ENCODE data around the gene SSR2.
"Not testable (repeated sequence)": the region's sequence is repeated elsewhere in the genome, so short reads cannot be mapped to it uniquely, and the experiment has no call there.

SSR2 gene

DNA sequence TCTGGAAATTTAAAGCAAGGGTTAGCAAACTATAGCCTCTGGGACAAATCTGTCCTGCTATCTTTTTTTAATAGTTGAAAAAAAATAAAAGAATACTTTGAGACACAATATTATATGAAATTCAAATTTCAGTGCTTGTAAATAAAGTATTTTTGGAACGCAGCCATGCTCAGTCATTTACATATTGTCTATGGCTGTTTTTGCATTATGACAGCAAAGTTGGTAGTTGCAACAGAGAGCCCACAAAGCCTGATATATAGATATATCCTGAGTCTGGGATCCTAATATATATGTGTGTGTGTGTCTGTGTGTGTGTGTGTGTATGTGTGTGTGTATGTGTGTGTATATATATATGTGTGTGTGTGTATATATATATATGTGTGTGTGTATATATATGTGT lies 20.8 kb downstream of the SSR2 start:
- in situ Hi-C loops (cut with HindIII; ENCODE audit: low sequenced_read_pairs) = no loop called here

DNA sequence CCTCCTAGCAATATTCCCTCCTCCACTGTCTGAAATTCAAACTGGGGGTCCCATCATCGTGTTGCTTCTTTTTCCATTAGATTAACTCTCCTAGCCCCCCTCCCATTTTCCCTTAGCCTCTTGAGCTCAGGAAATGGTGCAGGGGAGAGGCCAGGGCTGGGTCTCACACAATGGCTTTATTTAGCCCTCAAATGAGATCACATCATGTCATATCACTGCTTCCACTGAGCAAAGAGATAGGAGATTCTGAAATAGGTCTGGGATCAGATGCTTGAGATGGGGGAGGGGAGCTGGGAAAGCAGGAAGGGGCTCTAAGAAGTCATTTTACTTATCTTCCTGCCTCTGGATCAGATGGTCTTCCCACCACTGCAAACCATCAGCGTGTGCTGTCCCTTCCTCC lies 24.6 kb downstream of the SSR2 start:
- in situ Hi-C loops (cut with HindIII; ENCODE audit: low sequenced_read_pairs) = no loop called here

DNA sequence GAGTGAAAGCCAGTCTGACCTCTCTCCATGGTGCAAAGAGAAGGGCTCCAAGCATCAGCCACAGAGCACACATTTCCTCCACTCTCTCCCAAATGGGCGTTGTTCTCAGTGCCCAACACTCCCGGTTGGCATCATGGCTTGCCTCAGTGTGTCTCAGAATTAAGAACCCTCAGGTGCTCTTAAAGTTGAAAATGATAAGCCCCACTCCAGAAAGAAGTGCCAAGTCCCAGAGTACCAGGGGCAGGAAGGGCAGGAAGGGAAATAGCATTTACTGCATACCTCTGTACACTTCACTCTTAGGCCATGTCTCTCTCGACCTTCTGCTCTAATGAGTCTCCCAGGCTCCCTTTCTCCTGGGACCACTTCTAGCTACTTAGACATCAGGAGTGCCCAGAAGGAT lies 27.2 kb downstream of the SSR2 start:
- in situ Hi-C loops (cut with HindIII; ENCODE audit: low sequenced_read_pairs) = no loop called here

DNA sequence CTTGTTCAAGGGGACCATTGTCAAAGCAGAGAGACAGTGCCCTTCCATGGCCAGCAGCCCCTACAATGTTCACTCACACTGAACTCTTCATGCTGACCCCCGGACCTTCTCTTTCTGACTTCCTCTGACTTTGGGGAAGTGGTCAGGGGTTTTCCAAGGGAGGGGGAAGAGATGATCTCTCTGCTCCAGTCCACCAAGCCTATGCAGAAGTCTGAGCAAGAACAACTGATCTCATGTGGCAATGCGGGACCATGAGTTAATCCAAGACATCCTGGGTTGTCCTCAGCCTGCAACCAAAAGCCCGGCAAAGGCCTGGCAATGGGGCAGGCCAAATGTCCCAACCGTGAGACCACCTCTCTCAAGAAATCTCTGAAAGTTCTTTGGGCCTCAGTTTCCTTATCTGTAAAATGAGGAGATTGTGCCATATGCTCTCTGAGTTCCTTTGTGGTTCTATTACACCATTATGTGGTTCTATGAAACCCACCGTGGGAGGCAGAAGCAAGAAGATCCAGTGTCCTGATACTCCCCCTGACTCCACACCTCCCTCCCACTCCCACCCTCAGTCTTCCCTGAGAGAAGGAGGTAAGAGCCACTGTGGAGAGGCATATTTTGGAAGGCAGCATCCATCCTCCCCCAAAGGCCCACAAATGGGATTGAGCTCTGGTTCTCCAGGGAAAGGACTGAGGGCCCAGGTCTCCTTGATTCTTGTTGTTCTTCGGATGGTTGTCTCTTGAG lies 30.6 kb downstream of the SSR2 start:
- in situ Hi-C loops (cut with HindIII; ENCODE audit: low sequenced_read_pairs) = no loop called here

DNA sequence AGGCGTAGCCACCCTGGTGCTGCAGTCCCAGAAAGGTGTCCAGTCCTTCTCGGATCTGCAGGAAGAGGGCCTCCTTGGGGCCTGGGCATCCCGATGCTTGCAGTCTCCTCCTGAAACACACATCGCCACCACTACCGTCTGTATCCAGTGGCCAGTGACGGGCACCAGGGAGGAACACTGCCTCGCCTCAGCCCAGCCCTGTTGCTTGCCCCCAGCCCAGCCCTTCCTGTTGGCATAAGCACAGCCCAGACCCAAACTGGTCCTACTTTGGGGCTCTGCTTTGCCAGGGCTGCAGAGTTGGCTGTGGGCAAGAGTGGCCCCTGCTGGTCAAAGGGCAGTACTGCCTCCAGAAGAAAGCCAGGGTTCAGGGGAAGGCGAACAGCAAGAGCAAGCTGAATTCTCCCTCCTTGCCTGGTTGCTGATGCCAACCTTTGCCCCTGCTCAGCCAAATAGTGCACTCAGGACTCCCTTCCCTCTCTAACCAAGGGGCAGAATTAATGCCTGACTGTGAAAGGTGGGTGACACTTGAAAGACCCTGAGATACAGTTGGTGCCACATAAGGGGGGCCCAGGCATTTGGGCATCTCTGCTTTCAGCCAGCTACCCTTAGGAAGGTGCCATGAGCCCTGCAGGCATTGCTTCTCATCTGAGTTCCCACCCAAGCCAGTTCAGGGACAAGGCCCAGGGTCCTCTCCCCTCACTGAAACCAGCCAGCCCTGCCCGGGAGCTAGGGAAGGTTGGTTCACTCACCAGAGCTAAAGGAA lies 31.3 kb downstream of the SSR2 start:
- in situ Hi-C loops (cut with HindIII; ENCODE audit: low sequenced_read_pairs) = no loop called here

DNA sequence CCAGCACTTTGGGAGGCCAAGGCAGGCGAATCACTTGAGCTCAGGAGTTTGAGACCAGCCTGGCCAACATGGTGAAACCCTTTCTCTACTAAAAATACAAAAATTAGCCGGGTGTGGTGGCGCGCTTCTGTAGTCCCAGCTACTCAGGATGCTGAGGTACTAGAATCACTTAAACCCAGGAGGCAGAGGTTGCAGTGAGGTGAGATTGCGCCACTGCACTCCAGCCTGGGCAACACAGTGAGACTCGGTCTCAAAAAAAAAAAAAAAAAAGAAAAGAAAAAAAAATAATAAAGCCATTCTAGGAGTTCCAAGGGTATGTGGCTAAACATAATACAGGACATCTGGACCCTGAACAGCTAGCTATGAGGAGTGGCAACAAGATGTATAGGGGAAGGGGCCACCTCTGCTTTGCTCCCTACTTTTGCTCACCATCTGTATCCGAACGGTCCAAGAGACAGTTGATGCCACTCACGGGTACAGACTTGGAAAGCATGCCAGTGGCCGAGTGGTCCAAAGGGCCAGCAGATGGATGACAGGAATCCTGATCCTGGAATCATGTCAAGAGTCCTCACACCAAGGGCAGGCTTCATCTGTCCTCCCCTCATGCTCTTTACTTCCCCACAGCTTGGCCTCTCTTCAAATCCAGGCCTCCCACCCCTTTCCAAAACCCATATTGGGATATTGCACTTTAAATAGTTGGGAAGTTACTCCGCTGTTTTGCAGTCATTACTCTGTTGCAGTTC lies 35.7 kb downstream of the SSR2 start:
- in situ Hi-C loops (cut with HindIII; ENCODE audit: low sequenced_read_pairs) = not testable (repeated sequence)

DNA sequence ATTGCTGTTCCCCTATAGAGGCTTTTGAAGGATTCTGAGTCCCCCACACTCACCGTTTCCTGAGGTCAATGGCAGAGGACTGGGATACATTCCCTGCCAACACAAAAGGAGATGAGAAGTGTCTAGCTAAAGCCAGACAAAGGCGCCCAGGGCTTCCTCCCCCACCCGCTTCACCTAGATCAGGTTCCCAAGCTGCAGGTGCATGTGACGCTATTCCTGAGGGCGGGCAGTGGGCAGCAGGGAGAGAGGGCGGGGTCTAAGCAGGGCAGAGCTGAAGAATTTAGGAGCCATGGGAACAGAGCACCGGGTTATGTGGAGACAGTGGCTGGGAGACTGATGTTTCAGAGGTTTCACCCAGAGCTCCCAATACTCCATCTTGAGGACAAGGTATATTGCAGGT lies 36.4 kb downstream of the SSR2 start:
- in situ Hi-C loops (cut with HindIII; ENCODE audit: low sequenced_read_pairs) = no loop called here

DNA sequence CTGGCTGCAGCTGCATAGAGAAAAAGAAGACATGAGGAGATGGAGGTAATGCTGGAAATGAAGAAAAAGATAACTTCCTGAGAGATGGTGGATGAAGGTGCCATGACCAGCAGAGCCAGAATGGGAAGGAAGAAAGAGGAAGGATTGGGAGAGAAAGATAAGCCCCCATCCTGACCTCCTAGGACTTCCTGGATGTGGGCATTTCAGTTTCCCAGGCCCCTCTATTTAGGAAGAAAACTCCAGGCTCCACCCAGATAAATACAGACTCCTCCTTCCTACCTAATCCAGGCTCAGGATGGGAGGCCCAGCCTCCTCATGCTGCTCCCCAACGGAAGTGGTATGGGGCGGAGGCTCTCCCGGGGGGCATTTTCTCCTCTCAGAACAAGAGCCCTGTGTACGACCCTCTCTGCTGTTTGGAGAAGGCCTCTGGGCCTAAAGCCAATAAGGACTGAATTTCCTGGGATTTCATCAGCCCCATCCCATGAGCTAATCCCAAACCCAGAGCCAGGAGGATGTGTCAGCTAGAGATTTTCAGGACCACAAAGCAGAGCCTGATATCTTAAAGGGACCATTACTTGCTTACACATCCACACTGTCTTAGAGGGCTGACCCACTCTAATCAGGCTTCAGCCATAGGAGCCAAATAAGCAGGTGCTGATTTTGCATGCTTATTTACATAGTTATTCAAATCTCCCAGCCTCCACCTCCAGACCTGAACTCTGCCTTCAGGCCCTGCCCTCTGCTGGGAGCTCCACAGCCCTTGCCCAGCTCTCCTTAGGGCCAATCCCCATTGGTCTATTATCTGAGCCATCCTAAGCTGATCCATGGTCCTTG lies 37.3 kb downstream of the SSR2 start:
- in situ Hi-C loops (cut with HindIII; ENCODE audit: low sequenced_read_pairs) = no loop called here

DNA sequence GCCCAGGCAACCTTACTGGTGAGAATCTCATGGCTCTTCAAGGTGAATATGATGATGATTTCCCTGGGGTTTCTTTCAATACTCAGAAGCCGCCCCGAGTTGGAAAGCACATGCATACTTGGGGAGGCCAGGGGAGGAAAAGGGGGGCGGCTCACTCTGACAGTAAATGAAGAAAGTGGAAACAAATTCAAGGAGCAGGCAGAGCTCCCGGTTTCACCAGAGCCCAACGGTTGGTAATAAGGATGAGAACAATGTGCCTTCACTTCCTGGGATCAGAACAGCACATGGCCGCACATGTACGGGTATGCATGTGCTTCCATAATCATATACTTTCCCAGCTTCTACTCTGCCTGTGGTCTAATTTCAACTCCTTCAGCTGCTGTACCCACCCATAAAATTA lies 38.6 kb downstream of the SSR2 start:
- in situ Hi-C loops (cut with HindIII; ENCODE audit: low sequenced_read_pairs) = no loop called here

DNA sequence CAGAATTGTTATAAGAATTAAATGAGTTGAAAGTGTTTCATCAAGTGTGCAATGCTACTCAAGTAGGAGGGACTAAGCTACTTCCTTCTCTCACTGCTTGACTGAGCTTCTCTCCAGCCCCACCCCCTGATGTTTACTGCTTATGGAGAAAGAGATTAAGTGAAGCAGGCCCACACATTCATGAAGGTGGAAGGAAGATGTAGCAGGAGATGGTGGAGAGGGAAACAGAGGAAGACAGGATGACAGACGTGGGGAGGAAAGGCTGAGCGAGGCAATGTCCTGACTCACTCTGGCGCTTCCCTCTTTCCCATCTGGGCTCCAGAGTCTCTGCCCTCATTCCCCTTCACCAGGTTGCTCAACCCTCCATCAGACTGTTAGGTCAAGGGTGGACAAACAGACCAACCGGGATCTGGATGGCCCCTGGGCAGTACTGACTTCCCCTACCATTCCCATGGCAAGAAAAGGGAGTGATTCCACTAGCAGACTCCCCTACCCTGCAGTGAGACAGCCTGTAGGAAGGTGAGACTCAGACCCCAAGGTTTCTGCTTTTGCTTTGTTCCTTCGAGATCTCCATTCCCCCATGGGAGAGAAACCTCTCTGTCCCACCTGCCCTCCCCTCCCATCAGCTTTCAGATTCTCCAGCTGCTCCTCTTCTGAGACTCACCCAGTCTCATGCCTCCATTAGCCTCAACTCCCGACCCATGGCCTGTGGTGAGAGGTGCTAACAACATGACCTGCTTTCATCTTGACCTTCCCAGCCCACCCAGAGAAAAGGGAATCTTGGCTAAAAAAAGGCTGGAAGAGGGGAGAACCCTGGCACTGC lies 39.3 kb downstream of the SSR2 start:
- in situ Hi-C loops (cut with HindIII; ENCODE audit: low sequenced_read_pairs) = no loop called here

DNA sequence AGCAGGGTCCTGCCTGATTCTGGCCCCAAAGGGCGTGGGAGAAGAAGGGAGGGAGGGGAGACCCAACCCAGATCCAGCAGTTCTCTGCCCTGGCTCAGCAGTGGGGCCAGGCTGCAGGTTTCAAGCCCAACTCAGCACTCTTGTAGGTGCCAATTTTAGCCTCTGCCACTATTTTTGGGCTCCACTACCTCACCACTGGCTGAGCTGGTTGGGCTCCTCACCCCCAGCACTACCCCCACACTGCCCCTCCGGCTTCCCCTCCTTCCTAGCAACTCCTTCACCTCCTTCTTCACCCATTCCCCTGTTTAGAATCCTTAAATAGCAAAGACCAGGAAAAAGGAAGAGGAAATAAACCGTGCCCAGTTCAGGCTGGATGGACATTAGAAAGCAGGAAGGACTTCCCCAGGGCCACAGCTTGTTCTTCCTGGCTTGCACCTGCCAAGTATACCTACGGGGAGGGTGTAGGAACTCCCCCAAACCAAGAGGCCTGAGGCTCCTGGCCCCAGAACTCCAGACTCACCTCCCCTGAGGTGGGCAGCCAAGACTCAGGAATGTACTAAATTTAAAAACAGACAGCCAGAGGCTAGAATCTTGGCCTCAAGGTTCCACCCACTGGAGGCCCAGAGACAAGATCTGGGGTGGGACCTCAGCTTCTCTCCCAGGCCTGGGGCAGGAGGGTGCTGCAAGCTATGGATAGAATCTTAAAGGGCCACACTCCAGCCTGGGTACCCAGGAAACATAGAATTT lies 41.0 kb downstream of the SSR2 start:
- in situ Hi-C loops (cut with HindIII; ENCODE audit: low sequenced_read_pairs) = no loop called here

DNA sequence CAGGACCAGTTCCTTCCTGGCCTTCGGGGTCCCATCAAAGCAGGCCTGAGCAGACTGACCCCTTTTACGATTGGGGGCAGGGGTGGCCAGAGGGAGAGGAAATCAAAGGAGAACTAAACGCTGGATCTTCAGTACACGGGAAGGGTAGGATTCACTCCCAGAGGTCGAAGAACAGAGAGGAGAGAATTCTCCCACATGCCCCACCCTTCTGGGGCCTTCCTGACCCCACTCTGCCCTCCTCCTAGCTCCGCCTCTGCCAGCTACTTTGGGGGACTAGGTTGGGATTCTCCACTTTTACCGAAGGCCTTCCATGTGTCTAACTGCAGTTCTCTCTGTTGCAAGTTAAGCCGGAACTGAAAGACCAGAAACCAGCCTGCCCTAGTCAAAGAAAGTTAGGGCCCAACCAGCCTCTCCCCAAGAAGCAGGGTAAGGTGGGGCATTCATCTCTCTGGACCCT lies 41.8 kb downstream of the SSR2 start:
- in situ Hi-C loops (cut with HindIII; ENCODE audit: low sequenced_read_pairs) = no loop called here

DNA sequence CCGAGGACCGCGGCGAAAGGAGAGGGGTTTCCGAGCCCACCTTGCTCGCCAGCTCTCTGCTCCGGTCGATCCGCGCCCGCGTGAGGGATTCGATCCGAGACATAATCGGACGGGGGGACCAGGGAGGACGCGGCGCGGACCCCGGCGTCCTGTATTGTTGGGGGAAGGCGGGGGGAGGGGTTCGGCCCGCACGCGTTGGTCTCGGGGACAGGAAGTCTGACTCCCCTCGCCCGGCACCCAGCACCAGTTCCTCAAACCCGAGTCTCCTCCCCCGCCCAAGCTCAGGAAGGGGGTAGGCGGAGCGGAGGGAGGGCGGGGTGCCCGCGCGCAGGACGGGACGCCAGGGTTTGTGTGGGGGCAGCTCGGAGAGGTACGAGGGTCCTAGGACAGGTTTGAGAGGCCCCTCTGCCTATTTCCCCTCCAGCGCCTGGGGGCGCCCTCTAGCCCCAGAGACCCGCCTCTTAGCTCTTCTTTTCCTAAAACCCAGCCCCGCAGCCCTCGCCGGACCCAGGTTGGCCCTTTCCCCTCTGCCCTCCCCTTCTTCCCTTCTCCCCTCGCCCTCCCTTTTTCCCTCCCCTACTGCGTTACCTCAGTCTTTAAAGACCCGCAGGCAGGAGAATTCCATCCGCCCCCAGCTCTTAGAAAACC lies 42.3 kb downstream of the SSR2 start, which contains the start of gene ARHGEF2:
Gene ARHGEF2, minus strand, starts transcription at position 223 of the 648 bp plus-strand sequence. Its CDS starts 120 bp downstream, at position 103.
- in situ Hi-C loops (cut with HindIII; ENCODE audit: low sequenced_read_pairs) = no loop called here

DNA sequence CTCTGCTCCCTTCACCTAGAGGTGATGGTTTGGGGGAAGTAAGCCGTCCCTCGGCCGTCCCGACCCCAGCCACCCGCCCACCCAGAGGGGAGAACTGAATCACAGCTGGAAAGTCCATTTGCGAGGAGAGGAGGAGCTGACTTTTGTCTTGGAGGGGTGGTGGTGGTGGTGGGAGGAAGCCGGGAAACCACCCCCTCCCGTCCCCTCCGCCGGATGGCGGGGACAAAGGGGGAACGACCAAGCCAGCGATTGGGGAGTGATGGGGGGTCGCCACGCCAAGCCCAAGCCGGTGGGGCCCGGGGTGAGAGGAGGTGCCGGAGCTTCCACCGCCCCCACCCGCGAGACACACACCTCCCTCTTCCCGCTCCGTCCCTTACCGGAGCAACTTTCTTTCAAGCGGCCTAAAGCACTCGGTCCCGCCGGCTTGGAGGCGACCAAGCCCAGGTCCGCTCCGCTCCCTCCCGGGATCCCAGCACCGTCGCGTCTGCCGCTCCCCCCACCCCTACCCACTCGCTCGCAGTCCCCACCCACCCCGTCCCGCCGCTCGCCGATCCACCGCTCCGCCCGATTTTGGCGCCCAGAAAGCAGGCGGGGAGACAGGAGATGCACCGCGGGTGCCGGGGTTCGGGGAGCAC lies 42.9 kb downstream of the SSR2 start:
- in situ Hi-C loops (cut with HindIII; ENCODE audit: low sequenced_read_pairs) = no loop called here

DNA sequence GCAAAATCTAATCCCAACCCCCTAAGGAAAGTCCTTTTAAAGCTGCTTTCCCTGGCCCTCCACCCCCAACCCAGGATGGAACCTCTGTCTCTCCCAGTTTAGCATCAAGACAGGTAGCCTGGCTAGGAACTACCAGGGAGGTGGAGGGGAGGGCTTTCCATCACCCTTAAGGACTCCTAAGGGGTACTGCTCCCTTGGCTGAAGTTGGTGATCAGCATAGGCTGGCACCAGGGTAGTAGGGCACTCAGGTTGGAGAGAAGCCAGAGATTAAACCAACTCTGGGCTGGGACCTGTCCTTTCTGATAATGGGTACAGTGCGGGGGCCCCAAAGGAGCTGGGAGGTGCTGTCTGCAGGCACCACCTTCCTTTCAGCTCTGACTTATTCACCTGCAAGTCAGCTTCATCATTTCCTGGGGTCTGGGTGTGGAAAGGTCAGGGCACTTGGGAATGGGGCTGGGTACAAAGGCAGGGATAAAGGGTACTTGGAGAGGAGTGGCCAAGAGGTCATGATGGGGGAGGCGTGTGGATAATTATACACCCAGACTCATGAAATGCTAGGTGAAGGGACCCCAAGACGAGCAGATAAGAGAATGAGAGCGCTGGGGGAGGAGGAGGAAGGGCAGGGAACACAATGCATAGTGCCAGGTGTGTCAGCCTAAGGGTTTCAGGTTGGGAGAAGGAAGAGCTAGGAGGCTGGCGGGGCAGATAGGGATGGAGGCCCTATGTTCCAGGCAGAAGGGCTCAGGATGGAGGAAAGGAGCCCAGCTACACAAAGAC lies 43.6 kb downstream of the SSR2 start:
- in situ Hi-C loops (cut with HindIII; ENCODE audit: low sequenced_read_pairs) = no loop called here

DNA sequence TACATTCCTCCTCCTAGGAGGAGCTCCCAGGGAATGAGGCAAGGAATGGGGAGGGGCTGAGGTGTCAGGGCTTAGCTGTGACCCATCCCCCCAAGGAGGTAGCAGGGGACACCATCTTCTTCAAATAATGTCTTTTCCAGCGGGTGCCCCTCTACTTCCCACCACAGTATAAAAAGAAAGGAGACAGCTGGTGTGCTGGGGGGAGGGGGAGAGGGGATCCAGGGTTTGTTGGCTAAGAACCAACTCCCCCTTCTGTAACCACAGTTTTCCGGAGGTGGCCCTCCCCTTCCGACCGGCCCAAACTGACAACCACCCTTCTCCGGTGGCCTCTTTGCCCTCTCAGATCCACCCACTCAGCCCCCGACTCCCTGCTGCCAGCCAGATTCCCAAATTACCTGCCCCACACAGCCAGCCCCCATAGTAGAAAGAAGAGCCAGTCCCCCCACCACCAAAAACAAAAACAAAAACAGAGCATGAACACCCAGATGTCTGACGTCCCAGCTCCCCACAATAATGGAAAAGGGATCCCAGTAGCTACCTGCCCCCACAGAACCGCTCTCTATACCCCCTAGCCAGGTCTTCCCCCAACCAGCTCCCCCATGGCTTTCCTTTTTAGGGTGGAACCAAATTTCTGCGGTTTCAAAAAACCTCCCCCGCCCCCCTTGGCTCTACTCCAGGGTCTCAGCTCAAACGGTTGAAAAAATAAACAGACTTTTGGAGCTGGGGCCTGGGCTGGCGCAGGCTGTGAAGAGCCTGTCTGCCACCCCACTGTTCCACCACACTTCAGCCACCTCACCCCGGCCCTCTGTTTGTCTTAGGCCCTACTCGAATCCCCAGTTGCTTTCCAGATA lies 44.5 kb downstream of the SSR2 start:
- in situ Hi-C loops (cut with HindIII; ENCODE audit: low sequenced_read_pairs) = no loop called here

All from endothelial cell of hepatic sinusoid (primary cell).